H1 (cell line): ENCODE data around the gene FANCE. TPM values are rescaled to one million over a fixed set of nuclear protein-coding genes. Genes with fewer than 3 reads are reported as not detected.

Experiments
- CTCF ChIA-PET: fragments of 300-600 bp; sonication (Branson Sonifier 250); formaldehyde crosslinking; loops from one replicate; lab custom pipeline; 2021; ENCODE audit not compliant: partially characterized antibody; lab: Charles Lee
- POLR2A ChIA-PET: fragments of 300-600 bp; sonication (Branson Sonifier 250); formaldehyde crosslinking; loops from one replicate; lab custom pipeline; 2021; ENCODE audit warnings: inconsistent platforms; ENCODE audit not compliant: partially characterized antibody; lab: Charles Lee
- DNase-seq, 2 experiments: peaks; one replicate each; pipeline versions ENCODE4 v3.0.0 to v3.0.0-alpha.2; 2010 to 2022; ENCODE audit warnings: low spot score in 2 of 2, low read depth in 1 of 2, mixed read lengths in 1 of 2
- FAIRE-seq: peaks from 2 replicates; lab custom pipeline; 2011; peaks lifted over from hg19 to GRCh38; lab: Jason Lieb, UNC
- H2AFZ ChIP-seq: 2 replicates; pipeline ENCODE4 v1.8.1; 2012; ENCODE audit warnings: low read length, inconsistent platforms
- H2AK5ac ChIP-seq: 2 replicates; pipeline ENCODE4 v1.6.1; 2013; ENCODE audit warnings: low read depth, low read length
- H2BK120ac ChIP-seq: replicated peaks from 2 replicates; pipeline ENCODE3; 2013; ENCODE audit warnings: low read depth, low read length, inconsistent platforms
- H2BK12ac ChIP-seq: 2 replicates; pipeline ENCODE4 v1.6.1; 2013; ENCODE audit warnings: low read depth, low read length
- H2BK15ac ChIP-seq: 2 replicates; pipeline ENCODE4 v1.6.1; 2013; ENCODE audit warnings: low read length
- H2BK20ac ChIP-seq: 2 replicates; pipeline ENCODE4 v1.6.1; 2013; ENCODE audit warnings: low read length
- H2BK5ac ChIP-seq: 2 replicates; pipeline ENCODE4 v1.6.1; 2013; ENCODE audit warnings: low read depth, low read length
- H3K14ac ChIP-seq: 2 replicates; pipeline ENCODE4 v1.6.1; 2013; ENCODE audit warnings: inconsistent platforms; ENCODE audit not compliant: insufficient read length
- H3K18ac ChIP-seq: 2 replicates; pipeline ENCODE4 v1.6.1; 2013; ENCODE audit warnings: low read length; ENCODE audit errors: extremely low read depth
- H3K23ac ChIP-seq: 2 replicates; pipeline ENCODE4 v1.6.1; 2013; ENCODE audit warnings: inconsistent platforms; ENCODE audit not compliant: insufficient read length
- H3K23me2 ChIP-seq: 2 replicates; pipeline ENCODE4 v1.6.1; 2013; ENCODE audit warnings: low read depth, low read length
- H3K27ac ChIP-seq: 2 replicates; pipeline ENCODE4 v1.6.1; 2011; ENCODE audit warnings: low read depth, low read length, inconsistent platforms
- H3K27me3 ChIP-seq, 4 experiments: replicated peaks in 1 of 4; 1 replicate in 1 of 4; 2 replicates in 3 of 4; pipeline versions ENCODE4 v1.6.1 to v1.8.1; 2011 to 2013; ENCODE audit warnings: low read length in 3 of 4, mild to moderate bottlenecking in 3 of 4, inconsistent platforms in 2 of 4, mixed read lengths in 2 of 4, moderate library complexity in 1 of 4; ENCODE audit not compliant: control insufficient read depth in 3 of 4, insufficient read depth in 3 of 4; ENCODE audit errors: extremely low read depth in 1 of 4
- H3K36me3 ChIP-seq, 4 experiments: 2 replicates each; pipeline versions ENCODE4 v1.6.1 to v1.8.1; 2011 to 2013; ENCODE audit warnings: mild to moderate bottlenecking in 4 of 4, low read length in 3 of 4, moderate library complexity in 2 of 4, control low read depth in 1 of 4, inconsistent platforms in 1 of 4; ENCODE audit not compliant: insufficient read depth in 4 of 4, control insufficient read depth in 2 of 4
- H3K4ac ChIP-seq: replicated peaks from 2 replicates; pipeline ENCODE3; 2013; ENCODE audit warnings: low read length, low read depth, mixed read lengths, inconsistent platforms; ENCODE audit not compliant: insufficient read length
- H3K4me1 ChIP-seq, 4 experiments: replicated peaks in 1 of 4; 1 replicate in 1 of 4; 2 replicates in 3 of 4; pipeline versions ENCODE4 v1.6.1 to v1.8.1; 2011 to 2013; ENCODE audit warnings: low read length in 3 of 4, inconsistent platforms in 2 of 4, mixed read lengths in 1 of 4; ENCODE audit not compliant: insufficient read depth in 4 of 4, control insufficient read depth in 3 of 4
- H3K4me2 ChIP-seq, 2 experiments: 2 replicates each; pipeline versions ENCODE4 v1.6.1 to v1.8.1; 2011 to 2013; ENCODE audit warnings: low read depth in 2 of 2, low read length in 2 of 2, control low read depth in 1 of 2, inconsistent platforms in 1 of 2, mild to moderate bottlenecking in 1 of 2; ENCODE audit not compliant: insufficient read depth in 1 of 2
- H3K4me3 ChIP-seq, 4 experiments: fragments of 200-600, 300-600 bp in 1 of 4; sonication (generic), shearing (Covaris generic), sonication (Bioruptor Twin) in 1 of 4; 2 replicates each; pipeline versions ENCODE4 v1.5.1 to v1.8.1; 2011 to 2016; ENCODE audit warnings: low read length in 4 of 4, low read depth in 3 of 4, control low read depth in 2 of 4, inconsistent platforms in 2 of 4, mild to moderate bottlenecking in 2 of 4, mixed read lengths in 1 of 4, moderate library complexity in 1 of 4; ENCODE audit not compliant: insufficient read depth in 2 of 4; ENCODE audit errors: extremely low read depth in 1 of 4
- H3K56ac ChIP-seq: replicated peaks from 2 replicates; pipeline ENCODE3; 2013; ENCODE audit warnings: low read depth, mild to moderate bottlenecking, mixed read lengths, low read length, inconsistent platforms; ENCODE audit not compliant: insufficient read length
- H3K79me1 ChIP-seq: 2 replicates; pipeline ENCODE4 v1.6.1; 2013; ENCODE audit warnings: low read depth, low read length, control low read depth
- H3K79me2 ChIP-seq, 2 experiments: 2 replicates each; pipeline versions ENCODE4 v1.6.1 to v1.8.1; 2012 to 2013; ENCODE audit warnings: low read length in 2 of 2, mild to moderate bottlenecking in 2 of 2, inconsistent platforms in 1 of 2; ENCODE audit not compliant: insufficient read depth in 2 of 2, control insufficient read depth in 1 of 2
- H3K9ac ChIP-seq, 4 experiments: replicated peaks in 1 of 4; 1 replicate in 1 of 4; 2 replicates in 3 of 4; pipeline versions ENCODE4 v1.6.1 to v1.8.1; 2011 to 2013; ENCODE audit warnings: low read depth in 3 of 4, low read length in 3 of 4, control low read depth in 2 of 4, mild to moderate bottlenecking in 2 of 4, moderate library complexity in 2 of 4, inconsistent platforms in 1 of 4; ENCODE audit errors: extremely low read depth in 1 of 4
- H3K9me3 ChIP-seq, 2 experiments: 2 replicates each; pipeline versions ENCODE4 v1.6.1 to v1.8.1; 2012 to 2013; ENCODE audit warnings: mild to moderate bottlenecking in 2 of 2, moderate library complexity in 2 of 2, control low read depth in 1 of 2, inconsistent platforms in 1 of 2, low read depth in 1 of 2, low read length in 1 of 2, mixed read lengths in 1 of 2; ENCODE audit not compliant: insufficient read depth in 2 of 2
- H4K20me1 ChIP-seq, 2 experiments: replicated peaks in 1 of 2; 2 replicates each; pipeline versions ENCODE3 to v1.8.1; 2011 to 2013; ENCODE audit warnings: inconsistent platforms in 2 of 2, low read length in 2 of 2, mild to moderate bottlenecking in 1 of 2; ENCODE audit not compliant: insufficient read depth in 2 of 2, control insufficient read depth in 1 of 2
- H4K5ac ChIP-seq: 2 replicates; pipeline ENCODE4 v1.6.1; 2013; ENCODE audit warnings: low read length, low read depth, mixed read lengths, inconsistent platforms; ENCODE audit not compliant: insufficient read length
- H4K8ac ChIP-seq: 2 replicates; pipeline ENCODE4 v1.8.0; 2013; ENCODE audit warnings: mild to moderate bottlenecking, moderate library complexity, low read length, inconsistent platforms; ENCODE audit not compliant: insufficient read depth; ENCODE audit errors: extremely low read depth
- H4K91ac ChIP-seq: replicated peaks from 2 replicates; pipeline ENCODE3; 2013; ENCODE audit warnings: low read length, mixed read lengths, inconsistent platforms; ENCODE audit not compliant: insufficient read length
- ASH2L ChIP-seq: fragments of 200-600, 300-600 bp; sonication (generic); IDR thresholded peaks from one replicate; pipeline ENCODE4 v1.7.1; 2017; ENCODE audit warnings: low read length
- BRCA1 ChIP-seq: IDR thresholded peaks from 2 replicates; pipeline ENCODE4 v1.6.1; 2012; ENCODE audit warnings: low read depth, low read length, improper control_type of control experiment
- CBX5 ChIP-seq: fragments of 300-800, 300-1000 bp; sonication (generic); IDR thresholded peaks from 2 replicates; pipeline ENCODE4 v1.7.1; 2016; ENCODE audit warnings: antibody characterized with exemption, low read length, low read depth
- WGBS, 2 experiments: shearing (Covaris generic) in 1 of 2; methylation state at CpG; one replicate each; pipeline versions ENCODE4 v1.1.6 to v1.1.7; 2013 to 2015; ENCODE audit warnings: low lambda C conversion rate in 2 of 2, mixed read lengths in 2 of 2, inconsistent platforms in 1 of 2, low coverage in 1 of 2, missing lambda C conversion rate in 1 of 2; ENCODE audit not compliant: insufficient replicate concordance in 2 of 2, insufficient coverage in 1 of 2, insufficient read length in 1 of 2; ENCODE audit errors: extremely low coverage in 1 of 2, missing lambda C conversion rate in 1 of 2; 5-methylcytosine and 5-hydroxymethylcytosine counted together
- polyA plus RNA-seq, 7 experiments: library from polyadenylated mRNA; depleted of rRNA in 3 of 7; stranded (reverse) in 5 of 7; unstranded in 2 of 7; fragments of >200 nt in 5 of 7; fragments of 200-250 nt in 2 of 7; gene quantifications; 1 replicate in 5 of 7; 2 replicates in 1 of 7; 4 replicates in 1 of 7; pipeline versions ENCODE4 v1.2.1 to v1.2.3, GENCODE V29; 2011 to 2013; ENCODE audit warnings: missing spikeins in 2 of 7, mixed read lengths in 2 of 7
- total RNA-seq: library from RNA; stranded (reverse); fragmentation: NEBNext Ultra II Directional; extraction: Animal tissue kit (Norgen Biotek cat#: 25700); gene quantifications from 2 replicates; pipeline ENCODE4 v1.2.1, GENCODE V29; 2021

FANCE gene
- total and polyA plus RNA-seq, 2 of the 8 experiments (the other 6 are each of a cell fraction or from before 2014, with no cell fraction given): 16.1 to 17.0 TPM

- H3K4me2 ChIP-seq: no peak overlapping the region
- no peak for TF ChIP-seq ASH2L
- no peak for TF ChIP-seq CBX5
- no peak for TF ChIP-seq BRCA1
Measured at GRCh38 chr6:35429463-35429862, 22.7 kb upstream of the FANCE start.

More at GRCh38 chr6:35429463-35429862, 22.7 kb upstream of the FANCE start:
- no peak overlapping the region for H4K5ac ChIP-seq
- no peak overlapping the region for H3K23ac ChIP-seq
- no peak for DNase-seq
- 80% methylated on average over 2 of the region's 2 CpGs; no CpG with 5 or more reads in 1 of the 2 experiments for WGBS, 2 experiments
- no peaks in the 10 kb centered on the region for H3K79me2 ChIP-seq
- ChIA-PET POLR2A (no interaction called here), CTCF (interaction anchor here (1.0 to 15.8 kb wide), 8 partner anchors 9 to 136 kb away, joined by 3 to 138 read pairs (median 8); no protein-coding TSS in a partner anchor)
- H2BK15ac ChIP-seq: no peak overlapping the region
- no peak overlapping the region for H3K4me3 ChIP-seq
- H2BK5ac ChIP-seq: no peak overlapping the region
- 0 out of 8 replicates have a peak, but pooled peaks cover 0 to 3% (median 0%) of the 10 kb centered on the region in 4 experiments for H3K36me3 ChIP-seq
- no peak overlapping the region for H3K56ac ChIP-seq
- no peak overlapping the region for H3K27ac ChIP-seq
- peaks cover 6 to 28% (median 16%) of the 10 kb centered on the region in 4 experiments for H3K4me1 ChIP-seq
- no peaks in the 10 kb centered on the region for H4K20me1 ChIP-seq
- H3K79me1 ChIP-seq: no peaks in the 10 kb centered on the region
- H3K27me3 ChIP-seq: no peaks in the 10 kb centered on the region
- no peak overlapping the region for H2AK5ac ChIP-seq
- H2AFZ ChIP-seq: no peak overlapping the region
- H3K23me2 ChIP-seq: no peaks in the 10 kb centered on the region
- no peak overlapping the region for H3K4ac ChIP-seq
- H4K8ac ChIP-seq: no peak overlapping the region
- no peak overlapping the region for H2BK12ac ChIP-seq
- H2BK120ac ChIP-seq: no peak overlapping the region
- no peak overlapping the region for H3K18ac ChIP-seq
- no peak overlapping the region for H2BK20ac ChIP-seq
- FAIRE-seq: no peak
- H3K14ac ChIP-seq: no peak overlapping the region
- no peaks in the 10 kb centered on the region for H3K9me3 ChIP-seq
- no peak overlapping the region for H4K91ac ChIP-seq
- no peak overlapping the region for H3K9ac ChIP-seq
